H9 (cell line): ENCODE measurements around the gene DDX18. TPM values are rescaled to one million over a fixed set of nuclear protein-coding genes. Genes with fewer than 3 reads are reported as not detected.

Source experiments
- DNase-seq: peaks from one replicate; pipeline ENCODE4 v3.0.0-alpha.2; 2017
- H2AFZ ChIP-seq: one replicate; pipeline ENCODE4 v1.6.1; 2013; ENCODE audit warnings: mild to moderate bottlenecking, low read length, control low read depth, moderate library complexity
- H2AK5ac ChIP-seq: 2 replicates; pipeline ENCODE4 v1.6.1; 2013; ENCODE audit warnings: low read length, control low read depth, mixed read lengths; ENCODE audit not compliant: insufficient read length
- H2BK120ac ChIP-seq: one replicate; pipeline ENCODE4 v1.6.1; 2013; ENCODE audit warnings: low read depth, mild to moderate bottlenecking, low read length, control low read depth, inconsistent platforms; ENCODE audit not compliant: poor library complexity, severe bottlenecking
- H2BK12ac ChIP-seq: 2 replicates; pipeline ENCODE4 v1.6.1; 2013; ENCODE audit warnings: low read length, control low read depth, mixed read lengths, low read depth; ENCODE audit not compliant: insufficient read length
- H2BK15ac ChIP-seq: 2 replicates; pipeline ENCODE4 v1.6.1; 2013; ENCODE audit warnings: low read depth, low read length, control low read depth
- H2BK20ac ChIP-seq: one replicate; pipeline ENCODE4 v1.6.1; 2013; ENCODE audit warnings: low read depth, mild to moderate bottlenecking, low read length, control low read depth, inconsistent platforms; ENCODE audit not compliant: poor library complexity, severe bottlenecking
- H2BK5ac ChIP-seq: 2 replicates; pipeline ENCODE4 v1.6.1; 2013; ENCODE audit warnings: low read length, control low read depth, mixed read lengths; ENCODE audit not compliant: insufficient read length
- H3K14ac ChIP-seq: 2 replicates; pipeline ENCODE4 v1.6.1; 2013; ENCODE audit warnings: low read length, control low read depth; ENCODE audit not compliant: insufficient read depth
- H3K18ac ChIP-seq: 2 replicates; pipeline ENCODE4 v1.6.1; 2013; ENCODE audit warnings: low read depth, mild to moderate bottlenecking, mixed read lengths, low read length, control low read depth; ENCODE audit not compliant: insufficient read length
- H3K23ac ChIP-seq: 2 replicates; pipeline ENCODE4 v1.6.1; 2013; ENCODE audit warnings: low read length, control low read depth, mixed read lengths, low read depth; ENCODE audit not compliant: insufficient read length
- H3K23me2 ChIP-seq: 2 replicates; pipeline ENCODE4 v1.6.1; 2013; ENCODE audit warnings: low read depth, mild to moderate bottlenecking, mixed read lengths, low read length, control low read depth; ENCODE audit not compliant: insufficient read length, poor library complexity, severe bottlenecking
- H3K27ac ChIP-seq: 2 replicates; pipeline ENCODE4 v1.5.1; 2013; ENCODE audit warnings: low read length, control low read depth, mixed read lengths, low read depth; ENCODE audit not compliant: insufficient read length
- H3K27me3 ChIP-seq: 2 replicates; pipeline ENCODE4 v1.6.1; 2013; ENCODE audit warnings: low read length, control low read depth, inconsistent platforms; ENCODE audit not compliant: insufficient read depth
- H3K4ac ChIP-seq: 2 replicates; pipeline ENCODE4 v1.6.1; 2013; ENCODE audit warnings: low read depth, mild to moderate bottlenecking, control low read depth, inconsistent platforms, low read length, moderate library complexity
- H3K4me1 ChIP-seq: 2 replicates; pipeline ENCODE4 v1.6.1; 2013; ENCODE audit warnings: low read length, control low read depth, inconsistent platforms; ENCODE audit not compliant: insufficient read depth
- H3K4me2 ChIP-seq: 2 replicates; pipeline ENCODE4 v1.6.1; 2013; ENCODE audit warnings: low read length, control low read depth, mixed read lengths; ENCODE audit not compliant: insufficient read length, insufficient read depth
- H3K56ac ChIP-seq: 2 replicates; pipeline ENCODE4 v1.6.1; 2013; ENCODE audit warnings: low read depth, mild to moderate bottlenecking, mixed read lengths, low read length, control low read depth; ENCODE audit not compliant: insufficient read length
- H3K79me1 ChIP-seq: 2 replicates; pipeline ENCODE4 v1.6.1; 2013; ENCODE audit warnings: low read depth, mild to moderate bottlenecking, moderate library complexity, low read length, control low read depth, inconsistent platforms; ENCODE audit not compliant: insufficient read depth, poor library complexity, severe bottlenecking
- H3K79me2 ChIP-seq: 2 replicates; pipeline ENCODE4 v1.6.1; 2013; ENCODE audit warnings: low read length, control low read depth, inconsistent platforms; ENCODE audit not compliant: insufficient read depth
- H3K9ac ChIP-seq: 2 replicates; pipeline ENCODE4 v1.6.1; 2013; ENCODE audit warnings: low read length, control low read depth, mixed read lengths; ENCODE audit not compliant: insufficient read length; ENCODE audit errors: extremely low read depth
- H3K9me3 ChIP-seq: one replicate; pipeline ENCODE4 v1.6.1; 2013; ENCODE audit warnings: low read depth, low read length, inconsistent platforms; ENCODE audit not compliant: control insufficient read depth
- H3T11ph ChIP-seq: one replicate; pipeline ENCODE4 v1.6.1; 2013; ENCODE audit warnings: mild to moderate bottlenecking, low read length, control low read depth, inconsistent platforms
- H4K20me1 ChIP-seq: one replicate; pipeline ENCODE4 v1.6.1; 2013; ENCODE audit not compliant: control insufficient read depth, insufficient read length, insufficient read depth
- H4K5ac ChIP-seq: 2 replicates; pipeline ENCODE4 v1.6.1; 2013; ENCODE audit warnings: low read depth, mild to moderate bottlenecking, mixed read lengths, low read length, control low read depth; ENCODE audit not compliant: insufficient read length
- H4K8ac ChIP-seq: replicated peaks from 2 replicates; pipeline ENCODE4 v1.6.1; 2013; ENCODE audit warnings: low read length, control low read depth, mixed read lengths, low read depth; ENCODE audit not compliant: insufficient read length
- H4K91ac ChIP-seq: 2 replicates; pipeline ENCODE4 v1.6.1; 2013; ENCODE audit warnings: low read depth, mild to moderate bottlenecking, moderate library complexity, mixed read lengths, low read length, control low read depth; ENCODE audit not compliant: insufficient read length
- H3K27ac Mint-ChIP-seq, 3 experiments: 2 replicates in 2 of 3; 3 replicates in 1 of 3; pipeline ENCODE4 v1.8.0; 2020 to 2021; ENCODE audit warnings: mixed read lengths in 3 of 3, mild to moderate bottlenecking in 1 of 3, moderate library complexity in 1 of 3
- H3K27me3 Mint-ChIP-seq: 2 replicates; pipeline ENCODE4 v1.8.0; 2021; ENCODE audit warnings: low read depth, mild to moderate bottlenecking, moderate library complexity, mixed read lengths
- H3K36me3 Mint-ChIP-seq, 3 experiments: 2 replicates in 2 of 3; 3 replicates in 1 of 3; pipeline ENCODE4 v1.8.0; 2020 to 2021; ENCODE audit warnings: low read depth in 3 of 3, mixed read lengths in 3 of 3; ENCODE audit not compliant: insufficient read depth in 1 of 3
- H3K4me1 Mint-ChIP-seq, 2 experiments: 2 replicates each; pipeline ENCODE4 v1.8.0; 2020; ENCODE audit warnings: mixed read lengths in 2 of 2
- H3K4me3 Mint-ChIP-seq, 2 experiments: 2 replicates in 1 of 2; 3 replicates in 1 of 2; pipeline ENCODE4 v1.8.0; 2020 to 2021; ENCODE audit warnings: mild to moderate bottlenecking in 2 of 2, mixed read lengths in 2 of 2, moderate library complexity in 1 of 2
- H3K9me3 Mint-ChIP-seq, 2 experiments: 2 replicates in 1 of 2; 3 replicates in 1 of 2; pipeline ENCODE4 v1.8.0; 2020; ENCODE audit warnings: mild to moderate bottlenecking in 2 of 2, mixed read lengths in 2 of 2, moderate library complexity in 1 of 2
- WGBS: extraction: QIAGEN DNeasy Blood & Tissue Kit; methylation state at CpG from one replicate; pipeline ENCODE4 v1.1.7; 2013; ENCODE audit warnings: missing lambda C conversion rate, low lambda C conversion rate, mixed read lengths; ENCODE audit not compliant: insufficient read length; ENCODE audit errors: extremely low coverage; 5-methylcytosine and 5-hydroxymethylcytosine counted together
- total RNA-seq: library from RNA; stranded (reverse); gene quantifications from 2 replicates; pipeline ENCODE4 v1.2.1, GENCODE V29; 2021
- TF ChIP-seq, protein P1 (sequence below): fragments of 200-600 bp; sonication (generic); conservative IDR thresholded peaks from 3 replicates; pipeline ENCODE4 v1.8.0; 2021; ENCODE audit warnings: antibody characterized with exemption, mild to moderate bottlenecking

DDX18 gene
- total RNA-seq, 1 experiment from 2014 or later = 115 TPM

DNA sequence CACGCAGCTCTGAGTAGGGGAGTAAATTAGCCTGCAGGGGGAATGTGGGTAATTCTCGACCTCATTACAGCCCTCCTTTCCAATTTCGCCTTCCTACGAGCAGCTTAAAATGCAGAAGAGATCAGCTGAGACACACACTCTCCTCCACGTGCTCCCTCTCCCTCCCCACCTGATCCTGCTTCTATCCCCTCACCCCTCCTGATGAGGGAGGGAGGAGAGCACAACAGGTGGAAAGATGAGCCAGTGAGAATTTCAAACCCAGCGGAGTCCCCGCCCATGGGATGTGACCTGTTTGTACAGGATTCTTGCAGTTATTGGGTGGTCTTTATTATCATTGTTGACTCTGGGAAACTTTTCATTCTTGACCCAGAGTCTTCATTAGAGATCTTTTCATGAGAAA is 35.5 kb downstream of the DDX18 start:
- Histone ChIP-seq H2AFZ (peak overlapping the region; percentile 92), H3K23me2 (no peaks in the 10 kb centered on the region), H3T11ph (no peak overlapping the region), H4K20me1 (no peaks in the 10 kb centered on the region), H2BK120ac (no peak overlapping the region), H3K14ac (no peak overlapping the region; the same call in 1 of the 2 replicates), H3K18ac (peak overlapping the region; percentile 68), H2BK12ac (no peak overlapping the region), H3K56ac (no peak overlapping the region), H2BK15ac (no peak overlapping the region), H3K27ac (no peak overlapping the region), H3K4me1 (peaks cover 2% of the 10 kb centered on the region; the same call in 1 of the 2 replicates), H3K79me1 (no peaks in the 10 kb centered on the region), H2BK5ac (no peak overlapping the region), H3K9ac (peak overlapping the region; percentile 41), H3K79me2 (no peaks in the 10 kb centered on the region), H3K27me3 (no peaks in the 10 kb centered on the region), H3K9me3 (no peaks in the 10 kb centered on the region), H3K4ac (no peak overlapping the region), H3K23ac (no peak overlapping the region), H2BK20ac (no peak overlapping the region), H4K5ac (no peak overlapping the region), H4K91ac (no peak overlapping the region), H4K8ac (no peak overlapping the region), H3K4me2 (peak overlapping the region; percentile 74), H2AK5ac (no peak overlapping the region)
- Mint-ChIP-seq H3K27me3 (peaks cover 15% of the 10 kb centered on the region), H3K36me3 (peaks cover 4 to 12% (median 7%) of the 10 kb centered on the region in 3 experiments; a peak in 6 of 7 replicates), H3K4me3 (peak overlapping the region; percentile 43 to 52), H3K4me1 (peaks cover 25 to 32% of the 10 kb centered on the region in 2 experiments), H3K27ac (peak overlapping the region; percentile 17 to 94 (median 92); a peak in 5 of 7 replicates), H3K9me3 (peaks cover 11% of the 10 kb centered on the region in 2 experiments)
- TF ChIP-seq, protein P1, sequence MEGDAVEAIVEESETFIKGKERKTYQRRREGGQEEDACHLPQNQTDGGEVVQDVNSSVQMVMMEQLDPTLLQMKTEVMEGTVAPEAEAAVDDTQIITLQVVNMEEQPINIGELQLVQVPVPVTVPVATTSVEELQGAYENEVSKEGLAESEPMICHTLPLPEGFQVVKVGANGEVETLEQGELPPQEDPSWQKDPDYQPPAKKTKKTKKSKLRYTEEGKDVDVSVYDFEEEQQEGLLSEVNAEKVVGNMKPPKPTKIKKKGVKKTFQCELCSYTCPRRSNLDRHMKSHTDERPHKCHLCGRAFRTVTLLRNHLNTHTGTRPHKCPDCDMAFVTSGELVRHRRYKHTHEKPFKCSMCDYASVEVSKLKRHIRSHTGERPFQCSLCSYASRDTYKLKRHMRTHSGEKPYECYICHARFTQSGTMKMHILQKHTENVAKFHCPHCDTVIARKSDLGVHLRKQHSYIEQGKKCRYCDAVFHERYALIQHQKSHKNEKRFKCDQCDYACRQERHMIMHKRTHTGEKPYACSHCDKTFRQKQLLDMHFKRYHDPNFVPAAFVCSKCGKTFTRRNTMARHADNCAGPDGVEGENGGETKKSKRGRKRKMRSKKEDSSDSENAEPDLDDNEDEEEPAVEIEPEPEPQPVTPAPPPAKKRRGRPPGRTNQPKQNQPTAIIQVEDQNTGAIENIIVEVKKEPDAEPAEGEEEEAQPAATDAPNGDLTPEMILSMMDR = no peak
- DNase-seq = peak; percentile 71
- WGBS = no CpG with 5 or more reads among the region's 7 CpGs
